IMR-90 (cell line): ENCODE data around the gene SLC2A10.
A peak's percentile ranks its signal among the peaks of the same experiment; 100 is the strongest.

Experiments
- BHLHE40 ChIP-seq: fragments of 150-350 bp; IDR thresholded peaks from 2 replicates; pipeline ENCODE4 v1.6.1; 2016; ENCODE audit warnings: mild to moderate bottlenecking, low read depth, low read length
- CHD1 ChIP-seq: IDR thresholded peaks from 2 replicates; pipeline ENCODE4 v1.6.1; 2012; ENCODE audit warnings: low read depth, low read length, improper control_type of control experiment
- CTCF ChIP-seq: conservative IDR thresholded peaks from 2 replicates; pipeline ENCODE4 v1.5.1; 2012; ENCODE audit warnings: mild to moderate bottlenecking, low read depth, low read length, improper control_type of control experiment
- MAFK ChIP-seq: IDR thresholded peaks from 2 replicates; pipeline ENCODE4 v1.6.1; 2012; ENCODE audit warnings: low read depth, low read length, improper control_type of control experiment
- MXI1 ChIP-seq: IDR thresholded peaks from 2 replicates; pipeline ENCODE4 v1.6.1; 2012; ENCODE audit warnings: low read depth, mild to moderate bottlenecking, low read length, moderate library complexity, borderline replicate concordance
- POLR2A ChIP-seq: IDR thresholded peaks from 2 replicates; pipeline ENCODE4 v1.6.1; 2012; ENCODE audit warnings: mild to moderate bottlenecking, low read depth, low read length
- RAD21 ChIP-seq: IDR thresholded peaks from 2 replicates; pipeline ENCODE4 v1.6.1; 2012; ENCODE audit warnings: low read length, improper control_type of control experiment
- RCOR1 ChIP-seq: IDR thresholded peaks from 2 replicates; pipeline ENCODE4 v1.6.1; 2012; ENCODE audit warnings: mild to moderate bottlenecking, low read length, improper control_type of control experiment; ENCODE audit not compliant: insufficient replicate concordance
- RFX5 ChIP-seq: IDR thresholded peaks from 2 replicates; pipeline ENCODE4 v1.8.0; 2012; ENCODE audit warnings: low read depth, mild to moderate bottlenecking, low read length, moderate library complexity
- SMC3 ChIP-seq: fragments of 150-350 bp; IDR thresholded peaks from 2 replicates; pipeline ENCODE4 v1.6.1; 2016; ENCODE audit warnings: low read depth, mild to moderate bottlenecking, antibody characterized with exemption, low read length, moderate library complexity
- USF2 ChIP-seq: fragments of 150-350 bp; IDR thresholded peaks from 2 replicates; pipeline ENCODE4 v1.6.1; 2017; ENCODE audit warnings: mild to moderate bottlenecking, antibody characterized with exemption, low read length, low read depth

GRCh38 chr20:46784436-46785127 lies 75.1 kb downstream of the SLC2A10 start:
- TF ChIP-seq CTCF (no peak), MXI1 (no peak), POLR2A (no peak), RCOR1 (no peak), SMC3 (no peak), RAD21 (no peak), RFX5 (no peak), BHLHE40 (no peak), USF2 (peak; percentile 60), MAFK (no peak), CHD1 (no peak)
